PFSK-1 (cell line): Measurements from ENCODE around the gene STK16.

Experiments used
- SIN3A ChIP-seq: IDR thresholded peaks from 2 replicates; pipeline ENCODE4 v1.6.1; 2012; ENCODE audit warnings: mild to moderate bottlenecking, low read length, moderate library complexity, borderline replicate concordance; ENCODE audit not compliant: insufficient read depth
- TF ChIP-seq, protein P1 (sequence below), 2 experiments: IDR thresholded peaks; 2 replicates each; pipeline versions ENCODE4 v1.6.1 to v1.8.0; 2011 to 2012; ENCODE audit warnings: low read depth in 2 of 2, low read length in 2 of 2, control low read depth in 1 of 2, inconsistent platforms in 1 of 2, mild to moderate bottlenecking in 1 of 2, moderate library complexity in 1 of 2; ENCODE audit not compliant: insufficient read depth in 1 of 2

DNA sequence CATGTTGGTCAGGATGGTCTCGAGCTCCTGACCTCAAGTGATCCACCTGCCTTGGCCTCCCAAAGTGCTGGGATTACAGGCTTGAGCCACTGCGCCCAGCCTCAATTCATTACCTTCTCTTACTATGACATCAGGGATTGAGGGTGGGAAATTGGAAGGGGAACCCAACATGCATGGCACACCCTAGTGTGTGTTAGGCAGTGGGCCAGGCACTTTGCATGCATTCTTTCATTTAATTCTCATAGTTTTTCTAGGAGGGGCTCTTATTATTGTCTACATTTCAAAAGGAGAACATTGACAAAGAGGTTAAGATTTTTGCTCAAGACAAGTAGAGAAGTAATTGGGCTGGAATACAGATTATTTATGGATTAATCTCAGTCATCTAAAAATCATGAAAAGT lies 23.0 kb downstream of the STK16 start:
- TF ChIP-seq, protein P1, sequence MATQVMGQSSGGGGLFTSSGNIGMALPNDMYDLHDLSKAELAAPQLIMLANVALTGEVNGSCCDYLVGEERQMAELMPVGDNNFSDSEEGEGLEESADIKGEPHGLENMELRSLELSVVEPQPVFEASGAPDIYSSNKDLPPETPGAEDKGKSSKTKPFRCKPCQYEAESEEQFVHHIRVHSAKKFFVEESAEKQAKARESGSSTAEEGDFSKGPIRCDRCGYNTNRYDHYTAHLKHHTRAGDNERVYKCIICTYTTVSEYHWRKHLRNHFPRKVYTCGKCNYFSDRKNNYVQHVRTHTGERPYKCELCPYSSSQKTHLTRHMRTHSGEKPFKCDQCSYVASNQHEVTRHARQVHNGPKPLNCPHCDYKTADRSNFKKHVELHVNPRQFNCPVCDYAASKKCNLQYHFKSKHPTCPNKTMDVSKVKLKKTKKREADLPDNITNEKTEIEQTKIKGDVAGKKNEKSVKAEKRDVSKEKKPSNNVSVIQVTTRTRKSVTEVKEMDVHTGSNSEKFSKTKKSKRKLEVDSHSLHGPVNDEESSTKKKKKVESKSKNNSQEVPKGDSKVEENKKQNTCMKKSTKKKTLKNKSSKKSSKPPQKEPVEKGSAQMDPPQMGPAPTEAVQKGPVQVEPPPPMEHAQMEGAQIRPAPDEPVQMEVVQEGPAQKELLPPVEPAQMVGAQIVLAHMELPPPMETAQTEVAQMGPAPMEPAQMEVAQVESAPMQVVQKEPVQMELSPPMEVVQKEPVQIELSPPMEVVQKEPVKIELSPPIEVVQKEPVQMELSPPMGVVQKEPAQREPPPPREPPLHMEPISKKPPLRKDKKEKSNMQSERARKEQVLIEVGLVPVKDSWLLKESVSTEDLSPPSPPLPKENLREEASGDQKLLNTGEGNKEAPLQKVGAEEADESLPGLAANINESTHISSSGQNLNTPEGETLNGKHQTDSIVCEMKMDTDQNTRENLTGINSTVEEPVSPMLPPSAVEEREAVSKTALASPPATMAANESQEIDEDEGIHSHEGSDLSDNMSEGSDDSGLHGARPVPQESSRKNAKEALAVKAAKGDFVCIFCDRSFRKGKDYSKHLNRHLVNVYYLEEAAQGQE (IDR thresholded peaks at IDR 0.05; ENCODE audit: insufficient read depth in 1 of 2, low read depth in 2 of 2, low read length in 2 of 2): no peak
- no peak for TF ChIP-seq SIN3A
